H1 (cell line): ENCODE data around the gene TSN. TPM values are rescaled to one million over a fixed set of nuclear protein-coding genes. Genes with fewer than 3 reads are reported as not detected.
A peak's percentile ranks its signal among the peaks of the same experiment; 100 is the strongest.

Source experiments
- CTCF ChIA-PET: fragments of 300-600 bp; sonication (Branson Sonifier 250); formaldehyde crosslinking; loops from one replicate; lab custom pipeline; 2021; ENCODE audit not compliant: partially characterized antibody; lab: Charles Lee
- POLR2A ChIA-PET: fragments of 300-600 bp; sonication (Branson Sonifier 250); formaldehyde crosslinking; loops from one replicate; lab custom pipeline; 2021; ENCODE audit warnings: inconsistent platforms; ENCODE audit not compliant: partially characterized antibody; lab: Charles Lee
- DNase-seq, 2 experiments: peaks; one replicate each; pipeline versions ENCODE4 v3.0.0 to v3.0.0-alpha.2; 2010 to 2022; ENCODE audit warnings: low spot score in 2 of 2, low read depth in 1 of 2, mixed read lengths in 1 of 2
- FAIRE-seq: peaks from 2 replicates; lab custom pipeline; 2011; peaks lifted over from hg19 to GRCh38; lab: Jason Lieb, UNC
- H2AFZ ChIP-seq: 2 replicates; pipeline ENCODE4 v1.8.1; 2012; ENCODE audit warnings: low read length, inconsistent platforms
- H2AK5ac ChIP-seq: 2 replicates; pipeline ENCODE4 v1.6.1; 2013; ENCODE audit warnings: low read depth, low read length
- H2BK120ac ChIP-seq: replicated peaks from 2 replicates; pipeline ENCODE3; 2013; ENCODE audit warnings: low read depth, low read length, inconsistent platforms
- H2BK12ac ChIP-seq: 2 replicates; pipeline ENCODE4 v1.6.1; 2013; ENCODE audit warnings: low read depth, low read length
- H2BK15ac ChIP-seq: 2 replicates; pipeline ENCODE4 v1.6.1; 2013; ENCODE audit warnings: low read length
- H2BK20ac ChIP-seq: 2 replicates; pipeline ENCODE4 v1.6.1; 2013; ENCODE audit warnings: low read length
- H2BK5ac ChIP-seq: 2 replicates; pipeline ENCODE4 v1.6.1; 2013; ENCODE audit warnings: low read depth, low read length
- H3K14ac ChIP-seq: 2 replicates; pipeline ENCODE4 v1.6.1; 2013; ENCODE audit warnings: inconsistent platforms; ENCODE audit not compliant: insufficient read length
- H3K18ac ChIP-seq: 2 replicates; pipeline ENCODE4 v1.6.1; 2013; ENCODE audit warnings: low read length; ENCODE audit errors: extremely low read depth
- H3K23ac ChIP-seq: 2 replicates; pipeline ENCODE4 v1.6.1; 2013; ENCODE audit warnings: inconsistent platforms; ENCODE audit not compliant: insufficient read length
- H3K23me2 ChIP-seq: 2 replicates; pipeline ENCODE4 v1.6.1; 2013; ENCODE audit warnings: low read depth, low read length
- H3K27ac ChIP-seq: 2 replicates; pipeline ENCODE4 v1.6.1; 2011; ENCODE audit warnings: low read depth, low read length, inconsistent platforms
- H3K27me3 ChIP-seq, 4 experiments: replicated peaks in 1 of 4; 1 replicate in 1 of 4; 2 replicates in 3 of 4; pipeline versions ENCODE4 v1.6.1 to v1.8.1; 2011 to 2013; ENCODE audit warnings: low read length in 3 of 4, mild to moderate bottlenecking in 3 of 4, inconsistent platforms in 2 of 4, mixed read lengths in 2 of 4, moderate library complexity in 1 of 4; ENCODE audit not compliant: control insufficient read depth in 3 of 4, insufficient read depth in 3 of 4; ENCODE audit errors: extremely low read depth in 1 of 4
- H3K36me3 ChIP-seq, 4 experiments: 2 replicates each; pipeline versions ENCODE4 v1.6.1 to v1.8.1; 2011 to 2013; ENCODE audit warnings: mild to moderate bottlenecking in 4 of 4, low read length in 3 of 4, moderate library complexity in 2 of 4, control low read depth in 1 of 4, inconsistent platforms in 1 of 4; ENCODE audit not compliant: insufficient read depth in 4 of 4, control insufficient read depth in 2 of 4
- H3K4ac ChIP-seq: replicated peaks from 2 replicates; pipeline ENCODE3; 2013; ENCODE audit warnings: low read length, low read depth, mixed read lengths, inconsistent platforms; ENCODE audit not compliant: insufficient read length
- H3K4me1 ChIP-seq, 4 experiments: replicated peaks in 1 of 4; 1 replicate in 1 of 4; 2 replicates in 3 of 4; pipeline versions ENCODE4 v1.6.1 to v1.8.1; 2011 to 2013; ENCODE audit warnings: low read length in 3 of 4, inconsistent platforms in 2 of 4, mixed read lengths in 1 of 4; ENCODE audit not compliant: insufficient read depth in 4 of 4, control insufficient read depth in 3 of 4
- H3K4me2 ChIP-seq, 2 experiments: 2 replicates each; pipeline versions ENCODE4 v1.6.1 to v1.8.1; 2011 to 2013; ENCODE audit warnings: low read depth in 2 of 2, low read length in 2 of 2, control low read depth in 1 of 2, inconsistent platforms in 1 of 2, mild to moderate bottlenecking in 1 of 2; ENCODE audit not compliant: insufficient read depth in 1 of 2
- H3K4me3 ChIP-seq, 4 experiments: fragments of 200-600, 300-600 bp in 1 of 4; sonication (generic), shearing (Covaris generic), sonication (Bioruptor Twin) in 1 of 4; 2 replicates each; pipeline versions ENCODE4 v1.5.1 to v1.8.1; 2011 to 2016; ENCODE audit warnings: low read length in 4 of 4, low read depth in 3 of 4, control low read depth in 2 of 4, inconsistent platforms in 2 of 4, mild to moderate bottlenecking in 2 of 4, mixed read lengths in 1 of 4, moderate library complexity in 1 of 4; ENCODE audit not compliant: insufficient read depth in 2 of 4; ENCODE audit errors: extremely low read depth in 1 of 4
- H3K56ac ChIP-seq: replicated peaks from 2 replicates; pipeline ENCODE3; 2013; ENCODE audit warnings: low read depth, mild to moderate bottlenecking, mixed read lengths, low read length, inconsistent platforms; ENCODE audit not compliant: insufficient read length
- H3K79me1 ChIP-seq: 2 replicates; pipeline ENCODE4 v1.6.1; 2013; ENCODE audit warnings: low read depth, low read length, control low read depth
- H3K79me2 ChIP-seq, 2 experiments: 2 replicates each; pipeline versions ENCODE4 v1.6.1 to v1.8.1; 2012 to 2013; ENCODE audit warnings: low read length in 2 of 2, mild to moderate bottlenecking in 2 of 2, inconsistent platforms in 1 of 2; ENCODE audit not compliant: insufficient read depth in 2 of 2, control insufficient read depth in 1 of 2
- H3K9ac ChIP-seq, 4 experiments: replicated peaks in 1 of 4; 1 replicate in 1 of 4; 2 replicates in 3 of 4; pipeline versions ENCODE4 v1.6.1 to v1.8.1; 2011 to 2013; ENCODE audit warnings: low read depth in 3 of 4, low read length in 3 of 4, control low read depth in 2 of 4, mild to moderate bottlenecking in 2 of 4, moderate library complexity in 2 of 4, inconsistent platforms in 1 of 4; ENCODE audit errors: extremely low read depth in 1 of 4
- H3K9me3 ChIP-seq, 2 experiments: 2 replicates each; pipeline versions ENCODE4 v1.6.1 to v1.8.1; 2012 to 2013; ENCODE audit warnings: mild to moderate bottlenecking in 2 of 2, moderate library complexity in 2 of 2, control low read depth in 1 of 2, inconsistent platforms in 1 of 2, low read depth in 1 of 2, low read length in 1 of 2, mixed read lengths in 1 of 2; ENCODE audit not compliant: insufficient read depth in 2 of 2
- H4K20me1 ChIP-seq, 2 experiments: replicated peaks in 1 of 2; 2 replicates each; pipeline versions ENCODE3 to v1.8.1; 2011 to 2013; ENCODE audit warnings: inconsistent platforms in 2 of 2, low read length in 2 of 2, mild to moderate bottlenecking in 1 of 2; ENCODE audit not compliant: insufficient read depth in 2 of 2, control insufficient read depth in 1 of 2
- H4K5ac ChIP-seq: 2 replicates; pipeline ENCODE4 v1.6.1; 2013; ENCODE audit warnings: low read length, low read depth, mixed read lengths, inconsistent platforms; ENCODE audit not compliant: insufficient read length
- H4K8ac ChIP-seq: 2 replicates; pipeline ENCODE4 v1.8.0; 2013; ENCODE audit warnings: mild to moderate bottlenecking, moderate library complexity, low read length, inconsistent platforms; ENCODE audit not compliant: insufficient read depth; ENCODE audit errors: extremely low read depth
- H4K91ac ChIP-seq: replicated peaks from 2 replicates; pipeline ENCODE3; 2013; ENCODE audit warnings: low read length, mixed read lengths, inconsistent platforms; ENCODE audit not compliant: insufficient read length
- ASH2L ChIP-seq: fragments of 200-600, 300-600 bp; sonication (generic); IDR thresholded peaks from one replicate; pipeline ENCODE4 v1.7.1; 2017; ENCODE audit warnings: low read length
- GABPA ChIP-seq: IDR thresholded peaks from 2 replicates; pipeline ENCODE4 v1.6.1; 2011; ENCODE audit warnings: mild to moderate bottlenecking, low read length, moderate library complexity, borderline replicate concordance; ENCODE audit not compliant: insufficient read depth
- KDM4A ChIP-seq: IDR thresholded peaks from one replicate; pipeline ENCODE4 v1.7.1; 2012; ENCODE audit warnings: low read depth, mild to moderate bottlenecking, moderate library complexity, low read length, inconsistent platforms; ENCODE audit not compliant: severe bottlenecking
- NANOG ChIP-seq: IDR thresholded peaks from 2 replicates; pipeline ENCODE4 v1.6.1; 2011; ENCODE audit warnings: low read length, low read depth, mild to moderate bottlenecking, inconsistent platforms; ENCODE audit not compliant: insufficient read depth, poor library complexity, severe bottlenecking
- POLR2AphosphoS5 ChIP-seq: IDR thresholded peaks from 2 replicates; pipeline ENCODE4 v1.6.1; 2011; ENCODE audit warnings: low read depth, low read length
- SAP30 ChIP-seq: fragments of 300-600 bp; sonication (generic); IDR thresholded peaks from 2 replicates; pipeline ENCODE4 v1.7.1; 2012; ENCODE audit warnings: low read length, moderate library complexity, mild to moderate bottlenecking, inconsistent platforms; ENCODE audit not compliant: insufficient read depth, insufficient replicate concordance
- SIN3A ChIP-seq, 2 experiments: IDR thresholded peaks in 1 of 2; conservative IDR thresholded peaks in 1 of 2; 2 replicates each; pipeline ENCODE4 v1.6.1; 2011 to 2012; ENCODE audit warnings: low read length in 2 of 2, improper control_type of control experiment in 1 of 2, low read depth in 1 of 2, mild to moderate bottlenecking in 1 of 2
- SP1 ChIP-seq: IDR thresholded peaks from 2 replicates; pipeline ENCODE4 v1.6.1; 2011; ENCODE audit warnings: low read depth, low read length
- SP4 ChIP-seq: IDR thresholded peaks from 2 replicates; pipeline ENCODE4 v1.6.1; 2012; ENCODE audit warnings: low read length, inconsistent platforms
- TBP ChIP-seq: IDR thresholded peaks from 2 replicates; pipeline ENCODE4 v1.6.1; 2011; ENCODE audit warnings: low read depth, low read length, improper control_type of control experiment
- WGBS, 2 experiments: shearing (Covaris generic) in 1 of 2; methylation state at CpG; one replicate each; pipeline versions ENCODE4 v1.1.6 to v1.1.7; 2013 to 2015; ENCODE audit warnings: low lambda C conversion rate in 2 of 2, mixed read lengths in 2 of 2, inconsistent platforms in 1 of 2, low coverage in 1 of 2, missing lambda C conversion rate in 1 of 2; ENCODE audit not compliant: insufficient replicate concordance in 2 of 2, insufficient coverage in 1 of 2, insufficient read length in 1 of 2; ENCODE audit errors: extremely low coverage in 1 of 2, missing lambda C conversion rate in 1 of 2; 5-methylcytosine and 5-hydroxymethylcytosine counted together
- polyA plus RNA-seq, 7 experiments: library from polyadenylated mRNA; depleted of rRNA in 3 of 7; stranded (reverse) in 5 of 7; unstranded in 2 of 7; fragments of >200 nt in 5 of 7; fragments of 200-250 nt in 2 of 7; gene quantifications; 1 replicate in 5 of 7; 2 replicates in 1 of 7; 4 replicates in 1 of 7; pipeline versions ENCODE4 v1.2.1 to v1.2.3, GENCODE V29; 2011 to 2013; ENCODE audit warnings: missing spikeins in 2 of 7, mixed read lengths in 2 of 7
- total RNA-seq: library from RNA; stranded (reverse); fragmentation: NEBNext Ultra II Directional; extraction: Animal tissue kit (Norgen Biotek cat#: 25700); gene quantifications from 2 replicates; pipeline ENCODE4 v1.2.1, GENCODE V29; 2021

Gene TSN
- total and polyA plus RNA-seq, 2 of the 8 experiments (the other 6 are each of a cell fraction or from before 2014, with no cell fraction given) = 44.4 to 96.1 TPM

GRCh38 chr2:121736462-121737336 lies 18.8 kb upstream of the TSN start, which contains the start of gene NIFK:
Gene NIFK (minus strand): TSS chr2:121736875. CDS start chr2:121736850, 25 bp downstream.
- H2BK5ac ChIP-seq = peak within 1 kb of the TSS; percentile 79; the same call in 1 of the 2 replicates
- FAIRE-seq = no peak
- H3K56ac ChIP-seq = peak within 1 kb of the TSS; percentile 70
- peak; percentile 74 for TF ChIP-seq KDM4A
- TF ChIP-seq SP1 = no peak
- TF ChIP-seq SP4 = no peak
- no peak for TF ChIP-seq NANOG
- TF ChIP-seq SAP30 = peak; percentile 82
- no peak; the same call in none of the 2 replicates for TF ChIP-seq POLR2AphosphoS5
- peak; percentile 82 for TF ChIP-seq ASH2L
- peak; percentile 87 for TF ChIP-seq GABPA
- peak; percentile 79 for TF ChIP-seq TBP
- peak; percentile 18 to 87; a peak in 2 of 4 replicates for TF ChIP-seq SIN3A (conservative IDR thresholded peaks at IDR 0.05 in 1 of 2, IDR thresholded peaks at IDR 0.05 in 1 of 2; ENCODE audit: low read depth in 1 of 2, low read length in 2 of 2)

More at GRCh38 chr2:121736462-121737336, 18.8 kb upstream of the TSN start, which contains the start of gene NIFK:
- DNase-seq = peak; percentile 95 to 100
- Histone ChIP-seq H4K8ac (peak within 1 kb of the TSS; percentile 92; the same call in 1 of the 2 replicates), H3K27me3 (no peaks in the 10 kb centered on the region), H2BK120ac (no peak within 1 kb of the TSS), H3K23me2 (peaks cover 4% of the 10 kb centered on the region), H3K4me3 (peak within 1 kb of the TSS; percentile 79 to 97 (median 96)), H3K23ac (no peak within 1 kb of the TSS), H2AFZ (peak within 1 kb of the TSS; percentile 3; the same call in 1 of the 2 replicates), H3K79me2 (peaks cover 10 to 27% of the 10 kb centered on the region in 2 experiments), H3K18ac (peak within 1 kb of the TSS; percentile 34; the same call in 1 of the 2 replicates), H4K5ac (peak within 1 kb of the TSS; percentile 8), H3K14ac (peak within 1 kb of the TSS; percentile 83), H2BK20ac (no peak within 1 kb of the TSS), H3K4me1 (peaks cover 0 to 5% (median 1%) of the 10 kb centered on the region in 4 experiments; a peak in 4 of 7 replicates), H3K27ac (peak within 1 kb of the TSS; percentile 12; the same call in 1 of the 2 replicates), H4K91ac (peak within 1 kb of the TSS; percentile 68), H3K79me1 (no peaks in the 10 kb centered on the region), H3K9ac (peak within 1 kb of the TSS; percentile 81 to 97 (median 86)), H2BK15ac (0 out of 2 replicates have a peak within 1 kb of the TSS, but pooled peaks have one; percentile 81), H4K20me1 (peaks cover 0 to 7% of the 10 kb centered on the region in 2 experiments), H2AK5ac (no peak within 1 kb of the TSS), H3K4me2 (peak within 1 kb of the TSS; percentile 70 to 87), H3K36me3 (peaks cover 10 to 30% (median 16%) of the 10 kb centered on the region in 4 experiments), H2BK12ac (peak within 1 kb of the TSS; percentile 62; the same call in 1 of the 2 replicates), H3K9me3 (no peaks in the 10 kb centered on the region), H3K4ac (peak within 1 kb of the TSS; percentile 57)
- ChIA-PET POLR2A (interaction anchor here (0.7 to 2.6 kb wide), 17 partner anchors 10 to 206 kb away, joined by 3 to 22 read pairs (median 4); partner anchors contain the start of genes RNU4ATAC and TSN), CTCF (interaction anchor here (0.5 to 0.9 kb wide), 4 partner anchors 12 to 408 kb away, joined by 3 to 4 read pairs (median 3); no protein-coding TSS in a partner anchor)
- WGBS, 2 experiments = 3% methylated on average over 62 of the region's 93 CpGs; no CpG with 5 or more reads in 1 of the 2 experiments
